Panc1 (cell line): ENCODE results near the gene DHODH.

Experiments used
- CTCF ChIP-seq: fragments of 450-650 bp; IDR thresholded peaks from 2 replicates; pipeline ENCODE4 v1.5.1; 2017; ENCODE audit warnings: mild to moderate bottlenecking
- POLR2AphosphoS5 ChIP-seq: IDR thresholded peaks from 2 replicates; pipeline ENCODE4 v1.6.1; 2012; ENCODE audit warnings: mild to moderate bottlenecking, low read depth, low read length, moderate library complexity

DNA sequence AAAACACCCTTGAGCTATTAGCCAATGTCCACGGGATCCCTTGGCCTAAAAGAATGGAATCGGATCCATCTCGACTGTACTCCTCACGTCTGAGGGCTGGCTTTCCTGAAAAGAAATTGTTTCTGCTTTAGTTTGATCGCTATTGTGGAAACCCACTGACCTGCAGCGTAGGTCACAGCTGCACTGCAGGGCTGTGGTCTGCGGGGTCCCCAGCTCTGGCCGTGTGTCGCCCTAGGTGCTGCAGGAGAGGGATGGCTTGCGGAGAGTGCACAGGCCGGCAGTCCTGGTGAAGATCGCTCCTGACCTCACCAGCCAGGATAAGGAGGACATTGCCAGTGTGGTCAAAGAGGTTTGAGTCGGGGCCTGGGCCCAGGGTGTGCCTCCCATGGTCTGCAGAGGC is 13.6 kb downstream of the DHODH start:
- TF ChIP-seq CTCF (no peak), POLR2AphosphoS5 (no peak)
